ENCODE measurements around the gene RAB17.
"Not testable (repeated sequence)": the region's sequence is repeated elsewhere in the genome, so short reads cannot be mapped to it uniquely, and the experiment has no call there.

DNA sequence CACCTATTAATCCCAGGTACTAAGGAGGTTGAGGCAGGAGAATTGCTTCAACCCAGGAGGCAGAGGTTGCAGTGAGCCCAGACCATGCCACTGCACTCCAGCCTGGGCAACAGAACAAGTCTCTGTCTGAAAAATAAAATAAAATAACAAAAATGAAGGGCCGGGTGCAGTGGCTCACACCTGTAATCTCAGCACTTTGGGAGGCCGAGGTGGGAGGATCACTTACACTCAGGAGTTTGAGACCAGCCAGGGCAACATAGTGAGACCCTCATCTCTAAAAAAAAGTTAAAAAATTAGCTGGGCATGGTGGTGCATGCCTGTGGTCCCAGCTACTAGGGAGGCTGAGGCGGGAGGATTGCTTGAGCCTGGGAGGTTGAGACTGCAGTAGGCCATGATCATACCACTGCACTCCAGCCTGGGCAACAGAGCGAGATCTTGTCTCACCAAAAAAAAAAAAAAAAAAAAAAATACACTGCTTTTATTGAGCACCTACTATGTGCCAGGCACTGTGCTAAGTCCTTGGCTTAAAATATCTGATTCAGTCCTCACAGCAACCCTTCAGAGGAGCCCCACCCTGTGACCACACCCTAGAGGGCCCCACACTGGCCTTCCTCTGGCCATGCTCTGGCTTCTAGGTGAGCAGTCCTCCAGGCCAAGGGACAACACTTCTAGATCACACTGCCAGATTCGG lies 5.4 kb upstream of the RAB17 start:
- TF ChIP-seq, protein P1, sequence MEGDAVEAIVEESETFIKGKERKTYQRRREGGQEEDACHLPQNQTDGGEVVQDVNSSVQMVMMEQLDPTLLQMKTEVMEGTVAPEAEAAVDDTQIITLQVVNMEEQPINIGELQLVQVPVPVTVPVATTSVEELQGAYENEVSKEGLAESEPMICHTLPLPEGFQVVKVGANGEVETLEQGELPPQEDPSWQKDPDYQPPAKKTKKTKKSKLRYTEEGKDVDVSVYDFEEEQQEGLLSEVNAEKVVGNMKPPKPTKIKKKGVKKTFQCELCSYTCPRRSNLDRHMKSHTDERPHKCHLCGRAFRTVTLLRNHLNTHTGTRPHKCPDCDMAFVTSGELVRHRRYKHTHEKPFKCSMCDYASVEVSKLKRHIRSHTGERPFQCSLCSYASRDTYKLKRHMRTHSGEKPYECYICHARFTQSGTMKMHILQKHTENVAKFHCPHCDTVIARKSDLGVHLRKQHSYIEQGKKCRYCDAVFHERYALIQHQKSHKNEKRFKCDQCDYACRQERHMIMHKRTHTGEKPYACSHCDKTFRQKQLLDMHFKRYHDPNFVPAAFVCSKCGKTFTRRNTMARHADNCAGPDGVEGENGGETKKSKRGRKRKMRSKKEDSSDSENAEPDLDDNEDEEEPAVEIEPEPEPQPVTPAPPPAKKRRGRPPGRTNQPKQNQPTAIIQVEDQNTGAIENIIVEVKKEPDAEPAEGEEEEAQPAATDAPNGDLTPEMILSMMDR (IDR thresholded peaks at IDR 0.05; ENCODE audit: borderline replicate concordance, extremely low read depth, low read length, poor library complexity, severe bottlenecking), result not testable (repeated sequence)
- TF ChIP-seq EZH2 (IDR thresholded peaks at IDR 0.05; ENCODE audit: borderline replicate concordance, low read depth, low read length, severe bottlenecking), result not testable (repeated sequence)

All from DND-41 (cell line).